Trophoblast cell (in vitro differentiated cells and primary cell): ENCODE data around the gene AGAP1.

Source experiments
- DNase-seq, 2 donors: peaks; one replicate each; pipeline ENCODE4 v3.0.0-alpha.2; 2016
- H2AFZ ChIP-seq: 2 replicates; pipeline ENCODE4 v1.6.1; 2013; ENCODE audit warnings: low read length, moderate library complexity, mild to moderate bottlenecking; ENCODE audit not compliant: insufficient read depth, poor library complexity
- H2AK5ac ChIP-seq: 2 replicates; pipeline ENCODE4 v1.6.1; 2013; ENCODE audit warnings: mild to moderate bottlenecking, low read length
- H2BK120ac ChIP-seq: 2 replicates; pipeline ENCODE4 v1.6.1; 2013; ENCODE audit warnings: low read length, mild to moderate bottlenecking, moderate library complexity; ENCODE audit not compliant: insufficient read depth, poor library complexity
- H2BK12ac ChIP-seq: 2 replicates; pipeline ENCODE4 v1.6.1; 2013; ENCODE audit warnings: mild to moderate bottlenecking, low read length, moderate library complexity
- H2BK5ac ChIP-seq: 2 replicates; pipeline ENCODE4 v1.6.1; 2013; ENCODE audit warnings: low read length, low read depth, moderate library complexity, mild to moderate bottlenecking; ENCODE audit not compliant: poor library complexity
- H3K14ac ChIP-seq: 2 replicates; pipeline ENCODE4 v1.6.1; 2013; ENCODE audit warnings: mild to moderate bottlenecking, low read length
- H3K18ac ChIP-seq: 2 replicates; pipeline ENCODE4 v1.6.1; 2013; ENCODE audit warnings: mild to moderate bottlenecking, low read length
- H3K23ac ChIP-seq: 2 replicates; pipeline ENCODE4 v1.6.1; 2013; ENCODE audit warnings: low read length
- H3K27ac ChIP-seq: 2 replicates; pipeline ENCODE4 v1.5.1; 2013; ENCODE audit warnings: low read depth, mild to moderate bottlenecking, inconsistent platforms, low read length, moderate library complexity
- H3K27me3 ChIP-seq: 2 replicates; pipeline ENCODE4 v1.6.1; 2013; ENCODE audit warnings: inconsistent platforms, mild to moderate bottlenecking, low read length, moderate library complexity; ENCODE audit not compliant: insufficient read depth
- H3K36me3 ChIP-seq, 2 experiments: 1 replicate in 1 of 2; 2 replicates in 1 of 2; pipeline ENCODE4 v1.6.1; 2013; ENCODE audit warnings: low read length in 2 of 2, mild to moderate bottlenecking in 2 of 2, moderate library complexity in 1 of 2; ENCODE audit not compliant: insufficient read depth in 2 of 2, control insufficient read depth in 1 of 2
- H3K4ac ChIP-seq: 2 replicates; pipeline ENCODE4 v1.6.1; 2013; ENCODE audit warnings: low read depth, mild to moderate bottlenecking, low read length, moderate library complexity
- H3K4me1 ChIP-seq, 2 experiments: 1 replicate in 1 of 2; 2 replicates in 1 of 2; pipeline ENCODE4 v1.6.1; 2013; ENCODE audit warnings: low read length in 2 of 2, mild to moderate bottlenecking in 2 of 2, moderate library complexity in 1 of 2; ENCODE audit not compliant: insufficient read depth in 2 of 2, control insufficient read depth in 1 of 2
- H3K4me2 ChIP-seq: 2 replicates; pipeline ENCODE4 v1.6.1; 2013; ENCODE audit warnings: inconsistent platforms, mild to moderate bottlenecking, low read length, moderate library complexity
- H3K4me3 ChIP-seq: 2 replicates; pipeline ENCODE4 v1.5.1; 2013; ENCODE audit warnings: mild to moderate bottlenecking, low read depth, low read length, inconsistent platforms
- H3K79me1 ChIP-seq: one replicate; pipeline ENCODE4 v1.6.1; 2013; ENCODE audit warnings: low read length
- H3K79me2 ChIP-seq: 2 replicates; pipeline ENCODE4 v1.6.1; 2013; ENCODE audit warnings: low read length, mild to moderate bottlenecking; ENCODE audit not compliant: control insufficient read depth, insufficient read depth, poor library complexity
- H3K9ac ChIP-seq: 2 replicates; pipeline ENCODE4 v1.6.1; 2013; ENCODE audit warnings: mild to moderate bottlenecking, low read length
- H3K9me3 ChIP-seq: 2 replicates; pipeline ENCODE4 v1.6.1; 2013; ENCODE audit warnings: low read depth, mild to moderate bottlenecking, control low read depth, inconsistent platforms, low read length; ENCODE audit not compliant: insufficient read depth
- H4K12ac ChIP-seq: 2 replicates; pipeline ENCODE4 v1.6.1; 2013; ENCODE audit warnings: low read depth, mild to moderate bottlenecking, low read length, moderate library complexity
- H4K8ac ChIP-seq: 2 replicates; pipeline ENCODE4 v1.6.1; 2013; ENCODE audit warnings: low read depth, mild to moderate bottlenecking, low read length, moderate library complexity
- H4K91ac ChIP-seq: one replicate; pipeline ENCODE4 v1.6.1; 2013; ENCODE audit warnings: low read depth, mild to moderate bottlenecking, low read length, moderate library complexity
- WGBS: extraction: QIAGEN DNeasy Blood & Tissue Kit; methylation state at CpG from one replicate; pipeline ENCODE4 v1.1.7; 2013; ENCODE audit warnings: missing lambda C conversion rate; ENCODE audit not compliant: insufficient read length, insufficient coverage; ENCODE audit errors: extremely low coverage; 5-methylcytosine and 5-hydroxymethylcytosine counted together

The AGAP1 gene

GRCh38 chr2:235647877-235648276, 154.0 kb downstream of the AGAP1 start:
- Histone ChIP-seq H4K8ac (no peak overlapping the region), H3K23ac (no peak overlapping the region), H3K18ac (no peak overlapping the region), H3K79me1 (no peaks in the 10 kb centered on the region), H3K4me3 (no peak overlapping the region), H2BK5ac (no peak overlapping the region), H3K36me3 (no peaks in the 10 kb centered on the region), H3K14ac (no peak overlapping the region), H3K4me2 (no peak overlapping the region), H3K4me1 (no peaks in the 10 kb centered on the region), H3K27me3 (no peaks in the 10 kb centered on the region), H3K27ac (no peak overlapping the region), H2AK5ac (no peak overlapping the region), H3K4ac (no peak overlapping the region), H2AFZ (no peak overlapping the region), H3K79me2 (no peaks in the 10 kb centered on the region), H4K91ac (no peak overlapping the region), H2BK120ac (no peak overlapping the region), H4K12ac (no peak overlapping the region), H3K9ac (no peak overlapping the region), H3K9me3 (no peaks in the 10 kb centered on the region), H2BK12ac (no peak overlapping the region)
- DNase-seq, result no peak
- no CpG with 5 or more reads among the region's 3 CpGs for WGBS

GRCh38 chr2:235649418-235649817, 155.6 kb downstream of the AGAP1 start:
- Histone ChIP-seq H2BK12ac (no peak overlapping the region), H3K27ac (no peak overlapping the region), H3K23ac (no peak overlapping the region), H3K4me1 (no peaks in the 10 kb centered on the region), H3K79me1 (no peaks in the 10 kb centered on the region), H4K12ac (no peak overlapping the region), H3K4me3 (no peak overlapping the region), H2BK120ac (no peak overlapping the region), H3K18ac (no peak overlapping the region), H3K9ac (no peak overlapping the region), H3K4me2 (no peak overlapping the region), H2AFZ (no peak overlapping the region), H3K27me3 (no peaks in the 10 kb centered on the region), H2AK5ac (no peak overlapping the region), H3K14ac (no peak overlapping the region), H3K4ac (no peak overlapping the region), H3K36me3 (no peaks in the 10 kb centered on the region), H2BK5ac (no peak overlapping the region), H3K79me2 (no peaks in the 10 kb centered on the region), H3K9me3 (no peaks in the 10 kb centered on the region), H4K8ac (no peak overlapping the region), H4K91ac (no peak overlapping the region)
- WGBS, result no CpG with 5 or more reads among the region's 9 CpGs
- no peak for DNase-seq

GRCh38 chr2:235651643-235652042, 157.8 kb downstream of the AGAP1 start:
- H3K9ac ChIP-seq, result no peak overlapping the region
- H3K79me1 ChIP-seq, result no peaks in the 10 kb centered on the region
- no peak overlapping the region for H4K91ac ChIP-seq
- no peak overlapping the region for H3K27ac ChIP-seq
- WGBS, result no CpG with 5 or more reads among the region's 7 CpGs
- no peak overlapping the region for H2BK12ac ChIP-seq
- no peaks in the 10 kb centered on the region for H3K27me3 ChIP-seq
- H3K18ac ChIP-seq, result no peak overlapping the region
- no peak overlapping the region for H2AFZ ChIP-seq
- no peaks in the 10 kb centered on the region for H3K9me3 ChIP-seq
- H2BK5ac ChIP-seq, result no peak overlapping the region
- no peak overlapping the region for H4K12ac ChIP-seq
- H2AK5ac ChIP-seq, result no peak overlapping the region
- H3K4ac ChIP-seq, result no peak overlapping the region
- no peaks in the 10 kb centered on the region for H3K36me3 ChIP-seq
- H2BK120ac ChIP-seq, result no peak overlapping the region
- no peak overlapping the region for H3K23ac ChIP-seq
- no peaks in the 10 kb centered on the region for H3K4me1 ChIP-seq
- H4K8ac ChIP-seq, result no peak overlapping the region
- H3K4me2 ChIP-seq, result no peak overlapping the region
- no peak overlapping the region for H3K14ac ChIP-seq
- no peaks in the 10 kb centered on the region for H3K79me2 ChIP-seq
- no peak for DNase-seq
- H3K4me3 ChIP-seq, result no peak overlapping the region

- Histone ChIP-seq H3K27me3 (no peaks in the 10 kb centered on the region), H3K9me3 (no peaks in the 10 kb centered on the region), H4K12ac (no peak overlapping the region), H3K4ac (no peak overlapping the region), H2AFZ (no peak overlapping the region), H3K9ac (no peak overlapping the region), H3K4me3 (no peak overlapping the region), H3K79me2 (no peaks in the 10 kb centered on the region), H3K14ac (no peak overlapping the region), H4K8ac (no peak overlapping the region), H3K4me2 (no peak overlapping the region), H2AK5ac (no peak overlapping the region), H2BK12ac (no peak overlapping the region), H2BK120ac (no peak overlapping the region), H3K79me1 (no peaks in the 10 kb centered on the region), H3K27ac (no peak overlapping the region), H3K23ac (no peak overlapping the region), H2BK5ac (no peak overlapping the region), H4K91ac (no peak overlapping the region), H3K36me3 (no peaks in the 10 kb centered on the region), H3K18ac (no peak overlapping the region), H3K4me1 (peaks cover 0 to 2% of the 10 kb centered on the region in 2 experiments)
- DNase-seq, result no peak
- WGBS, result no CpG with 5 or more reads among the region's 9 CpGs
Observed at GRCh38 chr2:235654103-235654813, 160.4 kb downstream of the AGAP1 start.
